Liver (tissue), 9 donors: ENCODE data around the gene SCGB3A2. TPM values are rescaled to one million over a fixed set of nuclear protein-coding genes. Genes with fewer than 3 reads are reported as not detected.
A peak's percentile ranks its signal among the peaks of the same experiment; 100 is the strongest.

Source experiments
- DNase-seq: peaks from one replicate; pipeline ENCODE4 v3.0.0-alpha.2; 2017; ENCODE audit warnings: low spot score
- H3K27ac ChIP-seq, 2 donors: one replicate each; pipeline ENCODE4 v1.7.0; 2013; ENCODE audit warnings: inconsistent platforms in 2 of 2, low read length in 2 of 2, control low read depth in 1 of 2, low read depth in 1 of 2, mild to moderate bottlenecking in 1 of 2
- H3K27me3 ChIP-seq, 4 donors: one replicate each; pipeline versions ENCODE4 v1.6.1 to v1.7.0; 2013; ENCODE audit warnings: low read length in 3 of 4, inconsistent platforms in 1 of 4, mild to moderate bottlenecking in 1 of 4, moderate library complexity in 1 of 4; ENCODE audit not compliant: control insufficient read depth in 4 of 4, insufficient read depth in 4 of 4
- H3K36me3 ChIP-seq, 4 donors: one replicate each; pipeline versions ENCODE4 v1.6.1 to v1.7.0; 2013; ENCODE audit warnings: low read length in 3 of 4, mild to moderate bottlenecking in 3 of 4, low read depth in 1 of 4, moderate library complexity in 1 of 4; ENCODE audit not compliant: control insufficient read depth in 4 of 4, insufficient read depth in 3 of 4
- H3K4me1 ChIP-seq, 4 donors: one replicate each; pipeline versions ENCODE4 v1.6.1 to v1.7.0; 2013; ENCODE audit warnings: low read length in 3 of 4, mild to moderate bottlenecking in 3 of 4, moderate library complexity in 1 of 4; ENCODE audit not compliant: control insufficient read depth in 4 of 4, insufficient read depth in 4 of 4
- H3K4me3 ChIP-seq, 3 donors: one replicate each; pipeline versions ENCODE4 v1.6.1 to v1.7.0; 2013; ENCODE audit warnings: low read length in 3 of 3, control low read depth in 1 of 3, low read depth in 1 of 3, mild to moderate bottlenecking in 1 of 3
- H3K9ac ChIP-seq, 2 donors: one replicate each; pipeline ENCODE4 v1.7.0; 2013; ENCODE audit warnings: low read length in 2 of 2, mild to moderate bottlenecking in 2 of 2, moderate library complexity in 2 of 2, control low read depth in 1 of 2, low read depth in 1 of 2
- H3K9me3 ChIP-seq, 4 donors: one replicate each; pipeline versions ENCODE4 v1.6.1 to v1.7.0; 2013; ENCODE audit warnings: low read length in 3 of 4; ENCODE audit not compliant: control insufficient read depth in 4 of 4
- ATF3 ChIP-seq: IDR thresholded peaks from 2 replicates; pipeline ENCODE4 v1.6.1; 2016; ENCODE audit warnings: antibody characterized with exemption
- EGR1 ChIP-seq, 2 donors: IDR thresholded peaks; 2 replicates each; pipeline ENCODE4 v1.6.1; 2016 to 2018; ENCODE audit warnings: antibody characterized with exemption in 2 of 2, low read depth in 2 of 2
- FOXA1 ChIP-seq: IDR thresholded peaks from 2 replicates; pipeline ENCODE4 v1.6.1; 2016; ENCODE audit warnings: antibody characterized with exemption
- FOXA2 ChIP-seq: IDR thresholded peaks from 2 replicates; pipeline ENCODE4 v1.6.1; 2016; ENCODE audit warnings: antibody characterized with exemption
- GABPA ChIP-seq, 2 donors: IDR thresholded peaks in 1 of 2; conservative IDR thresholded peaks in 1 of 2; 2 replicates each; pipeline ENCODE4 v1.6.1; 2016; ENCODE audit warnings: antibody characterized with exemption in 2 of 2, mild to moderate bottlenecking in 1 of 2, moderate library complexity in 1 of 2
- HNF4A ChIP-seq, 2 donors: conservative IDR thresholded peaks; 2 replicates each; pipeline ENCODE4 v1.6.1; 2016; ENCODE audit warnings: antibody characterized with exemption in 2 of 2, mild to moderate bottlenecking in 2 of 2
- HNF4G ChIP-seq: IDR thresholded peaks from 2 replicates; pipeline ENCODE4 v1.6.1; 2016; ENCODE audit warnings: antibody characterized with exemption
- JUND ChIP-seq, 2 donors: IDR thresholded peaks; 2 replicates each; pipeline ENCODE4 v1.6.1; 2016; ENCODE audit warnings: antibody characterized with exemption in 2 of 2
- MAX ChIP-seq: IDR thresholded peaks from 2 replicates; pipeline ENCODE4 v1.6.1; 2016; ENCODE audit warnings: antibody characterized with exemption
- NR2F2 ChIP-seq: IDR thresholded peaks from 2 replicates; pipeline ENCODE4 v1.6.1; 2016; ENCODE audit warnings: antibody characterized with exemption
- RAD21 ChIP-seq, 2 donors: IDR thresholded peaks; 2 replicates each; pipeline ENCODE4 v1.6.1; 2016; ENCODE audit warnings: antibody characterized with exemption in 2 of 2, mild to moderate bottlenecking in 2 of 2
- REST ChIP-seq: IDR thresholded peaks from 2 replicates; pipeline ENCODE4 v1.6.1; 2016; ENCODE audit warnings: antibody characterized with exemption, mild to moderate bottlenecking
- RXRA ChIP-seq, 2 donors: IDR thresholded peaks; 2 replicates each; pipeline ENCODE4 v1.6.1; 2017 to 2018; ENCODE audit warnings: antibody characterized with exemption in 2 of 2, mild to moderate bottlenecking in 1 of 2
- SP1 ChIP-seq: IDR thresholded peaks from 2 replicates; pipeline ENCODE4 v1.6.1; 2018; ENCODE audit warnings: antibody characterized with exemption, mild to moderate bottlenecking
- TAF1 ChIP-seq: conservative IDR thresholded peaks from 2 replicates; pipeline ENCODE4 v1.6.1; 2016; ENCODE audit warnings: antibody characterized with exemption, mild to moderate bottlenecking
- YY1 ChIP-seq: IDR thresholded peaks from 2 replicates; pipeline ENCODE4 v1.6.1; 2016; ENCODE audit warnings: antibody characterized with exemption, mild to moderate bottlenecking
- ZBTB33 ChIP-seq: IDR thresholded peaks from 2 replicates; pipeline ENCODE4 v1.6.1; 2016; ENCODE audit warnings: antibody characterized with exemption
- WGBS: extraction: QIAGEN DNeasy Blood & Tissue Kit; methylation state at CpG from one replicate; pipeline ENCODE4 v1.1.7; 2013; 5-methylcytosine and 5-hydroxymethylcytosine counted together
- polyA plus RNA-seq, 2 donors: library from polyadenylated mRNA; stranded (reverse) in 1 of 2; unstranded in 1 of 2; fragments of 200-250 nt in 1 of 2; fragments of >200 nt in 1 of 2; fragmentation: Nextera tagmentation in 1 of 2; extraction: Ambion mirVana in 1 of 2; gene quantifications; one replicate each; pipeline versions ENCODE4 v1.2.1 to v1.2.3, GENCODE V29; 2013 to 2015
- total RNA-seq, 2 donors: library from RNA; depleted of rRNA; stranded (reverse); fragments of >200 nt; gene quantifications; one replicate each; pipeline ENCODE4 v1.2.3, GENCODE V29; 2014
- donor health status: healthy.
- donor health status: healthy.
- donor health status: healthy.
- donor health status: healthy.
- donor health status: healthy.

The SCGB3A2 gene
- total and polyA plus RNA-seq, 4 donors: not detected

GRCh38 chr5:147859962-147860640, 18.4 kb upstream of the SCGB3A2 start:
- Histone ChIP-seq H3K9me3 (no peaks in the 10 kb centered on the region), H3K36me3 (no peaks in the 10 kb centered on the region), H3K9ac (no peak overlapping the region), H3K4me1 (peaks cover 0 to 6% (median 2%) of the 10 kb centered on the region in 4 donors), H3K27ac (no peak overlapping the region), H3K4me3 (no peak overlapping the region), H3K27me3 (no peaks in the 10 kb centered on the region)
- WGBS: 81% methylated on average over 3 of the region's 3 CpGs
- TF ChIP-seq FOXA1 (no peak), NR2F2 (no peak), SP1 (no peak), HNF4G (no peak), FOXA2 (no peak), ATF3 (no peak), REST (no peak), RXRA (IDR thresholded peaks at IDR 0.05) (no peak), GABPA (IDR thresholded peaks at IDR 0.05 in 1 of 2, conservative IDR thresholded peaks at IDR 0.05 in 1 of 2) (no peak), EGR1 (IDR thresholded peaks at IDR 0.05; ENCODE audit: low read depth in 2 of 2) (no peak), TAF1 (no peak), MAX (no peak), HNF4A (conservative IDR thresholded peaks at IDR 0.05) (no peak), RAD21 (IDR thresholded peaks at IDR 0.05) (no peak), ZBTB33 (no peak), YY1 (no peak)
- DNase-seq: no peak

- Histone ChIP-seq H3K36me3 (no peaks in the 10 kb centered on the region), H3K4me1 (peaks cover 0 to 6% (median 2%) of the 10 kb centered on the region in 4 donors), H3K4me3 (no peak overlapping the region), H3K9me3 (no peaks in the 10 kb centered on the region), H3K27me3 (no peaks in the 10 kb centered on the region), H3K27ac (no peak overlapping the region), H3K9ac (no peak overlapping the region)
- no peak for DNase-seq
- WGBS: 33% methylated on average over 1 of the region's 1 CpG
- peak; percentile 22 to 23 for TF ChIP-seq HNF4A (conservative IDR thresholded peaks at IDR 0.05)
- peak in 1 of 2 donors; percentile 8 for TF ChIP-seq JUND (IDR thresholded peaks at IDR 0.05)
- no peak for TF ChIP-seq GABPA (IDR thresholded peaks at IDR 0.05 in 1 of 2, conservative IDR thresholded peaks at IDR 0.05 in 1 of 2)
- TF ChIP-seq RXRA (IDR thresholded peaks at IDR 0.05): peak in 1 of 2 donors; percentile 9
Observed at GRCh38 chr5:147860641-147861025, 17.9 kb upstream of the SCGB3A2 start.
